Neuronal stem cell (in vitro differentiated cells): Measurements from ENCODE around the gene CARMIL1.

Experiments used
- DNase-seq: peaks from one replicate; pipeline ENCODE4 v3.0.0-alpha.2; 2013; ENCODE audit warnings: low spot score
- H2AFZ ChIP-seq: one replicate; pipeline ENCODE4 v1.6.1; 2013; ENCODE audit warnings: mild to moderate bottlenecking, low read length, inconsistent platforms
- H2AK5ac ChIP-seq: 2 replicates; pipeline ENCODE4 v1.6.1; 2013; ENCODE audit warnings: low read depth, mild to moderate bottlenecking, inconsistent platforms, low read length, moderate library complexity, mixed read lengths
- H2BK120ac ChIP-seq: 2 replicates; pipeline ENCODE4 v1.6.1; 2013; ENCODE audit warnings: low read depth, mild to moderate bottlenecking, inconsistent platforms, low read length, moderate library complexity, mixed read lengths
- H2BK12ac ChIP-seq: one replicate; pipeline ENCODE4 v1.6.1; 2013; ENCODE audit warnings: low read length, inconsistent platforms
- H2BK15ac ChIP-seq: 2 replicates; pipeline ENCODE4 v1.6.1; 2013; ENCODE audit warnings: mild to moderate bottlenecking, low read length, inconsistent platforms, mixed read lengths
- H2BK5ac ChIP-seq: one replicate; pipeline ENCODE4 v1.6.1; 2013; ENCODE audit warnings: inconsistent platforms, mild to moderate bottlenecking, low read length, moderate library complexity
- H3K14ac ChIP-seq: one replicate; pipeline ENCODE4 v1.6.1; 2013; ENCODE audit warnings: low read length, inconsistent platforms
- H3K18ac ChIP-seq: 2 replicates; pipeline ENCODE4 v1.6.1; 2013; ENCODE audit warnings: low read length, inconsistent platforms
- H3K23ac ChIP-seq: 2 replicates; pipeline ENCODE4 v1.6.1; 2013; ENCODE audit warnings: low read depth, mild to moderate bottlenecking, mixed read lengths, low read length, inconsistent platforms; ENCODE audit not compliant: poor library complexity
- H3K27ac ChIP-seq: replicated peaks from 3 replicates; pipeline ENCODE4 v1.5.1; 2013; ENCODE audit warnings: low read length, inconsistent platforms
- H3K27me3 ChIP-seq, 3 experiments: 2 replicates each; pipeline ENCODE4 v1.6.1; 2013; ENCODE audit warnings: low read length in 3 of 3, mild to moderate bottlenecking in 2 of 3, inconsistent platforms in 1 of 3, low read depth in 1 of 3, mixed read lengths in 1 of 3, moderate library complexity in 1 of 3; ENCODE audit not compliant: control insufficient read depth in 3 of 3, insufficient read depth in 3 of 3
- H3K36me3 ChIP-seq, 2 donors: replicated peaks in 1 of 2; 2 replicates each; pipeline ENCODE4 v1.6.1; 2013; ENCODE audit warnings: low read length in 2 of 2; ENCODE audit not compliant: control insufficient read depth in 2 of 2, insufficient read depth in 2 of 2
- H3K4ac ChIP-seq: 2 replicates; pipeline ENCODE4 v1.6.1; 2013; ENCODE audit warnings: inconsistent platforms, mild to moderate bottlenecking, low read length, moderate library complexity
- H3K4me1 ChIP-seq, 2 donors: 1 replicate in 1 of 2; 2 replicates in 1 of 2; pipeline ENCODE4 v1.6.1; 2013; ENCODE audit warnings: low read length in 2 of 2, low read depth in 1 of 2; ENCODE audit not compliant: control insufficient read depth in 2 of 2, insufficient read depth in 1 of 2
- H3K4me2 ChIP-seq: one replicate; pipeline ENCODE4 v1.6.1; 2013; ENCODE audit warnings: mild to moderate bottlenecking, low read length, inconsistent platforms; ENCODE audit not compliant: insufficient read depth, poor library complexity, severe bottlenecking
- H3K4me3 ChIP-seq, 2 donors: 2 replicates each; pipeline ENCODE4 v1.5.1; 2013; ENCODE audit warnings: low read length in 2 of 2, mild to moderate bottlenecking in 2 of 2, inconsistent platforms in 1 of 2, moderate library complexity in 1 of 2
- H3K79me1 ChIP-seq: one replicate; pipeline ENCODE4 v1.6.1; 2013; ENCODE audit warnings: low read depth, mild to moderate bottlenecking, inconsistent platforms, low read length, moderate library complexity
- H3K9ac ChIP-seq: one replicate; pipeline ENCODE4 v1.6.1; 2013; ENCODE audit warnings: mild to moderate bottlenecking, low read depth, low read length, inconsistent platforms; ENCODE audit not compliant: poor library complexity
- H3K9me3 ChIP-seq, 2 donors: replicated peaks in 1 of 2; 2 replicates each; pipeline versions ENCODE3 to v1.6.1; 2013; ENCODE audit warnings: low read length in 2 of 2, mild to moderate bottlenecking in 2 of 2, inconsistent platforms in 1 of 2, low read depth in 1 of 2, mixed read lengths in 1 of 2, moderate library complexity in 1 of 2; ENCODE audit not compliant: control insufficient read depth in 2 of 2, insufficient read depth in 1 of 2
- H4K8ac ChIP-seq: one replicate; pipeline ENCODE4 v1.6.1; 2013; ENCODE audit warnings: low read depth, mild to moderate bottlenecking, inconsistent platforms, low read length, moderate library complexity
- H4K91ac ChIP-seq: one replicate; pipeline ENCODE4 v1.6.1; 2013; ENCODE audit warnings: low read length, low read depth, mild to moderate bottlenecking, inconsistent platforms; ENCODE audit not compliant: poor library complexity
- WGBS, 2 donors: extraction: QIAGEN DNeasy Blood & Tissue Kit; methylation state at CpG; one replicate each; pipeline ENCODE4 v1.1.7; 2013; ENCODE audit warnings: missing lambda C conversion rate in 2 of 2, mixed read lengths in 1 of 2; ENCODE audit not compliant: insufficient read length in 2 of 2, insufficient replicate concordance in 1 of 2; ENCODE audit errors: extremely low coverage in 2 of 2; 5-methylcytosine and 5-hydroxymethylcytosine counted together

The CARMIL1 gene

GRCh38 chr6:25384967-25385366 is 105.8 kb downstream of the CARMIL1 start:
- no peak overlapping the region for H2BK12ac ChIP-seq
- no peaks in the 10 kb centered on the region for H3K79me1 ChIP-seq
- H3K9me3 ChIP-seq = no peaks in the 10 kb centered on the region
- no peak overlapping the region for H3K4me2 ChIP-seq
- H3K4ac ChIP-seq = no peak overlapping the region
- no peak for DNase-seq
- H3K27ac ChIP-seq = no peak overlapping the region
- H3K36me3 ChIP-seq = no peaks in the 10 kb centered on the region
- no peak overlapping the region for H3K9ac ChIP-seq
- no peak overlapping the region for H2BK5ac ChIP-seq
- no peak overlapping the region for H3K14ac ChIP-seq
- no peak overlapping the region for H2BK120ac ChIP-seq
- H3K23ac ChIP-seq = no peak overlapping the region
- no peak overlapping the region for H3K18ac ChIP-seq
- no peak overlapping the region for H2BK15ac ChIP-seq
- H3K4me1 ChIP-seq = no peaks in the 10 kb centered on the region
- H2AFZ ChIP-seq = no peak overlapping the region
- H3K27me3 ChIP-seq = no peaks in the 10 kb centered on the region
- no peak overlapping the region for H3K4me3 ChIP-seq
- WGBS, 2 donors = no CpG with 5 or more reads among the region's 5 CpGs
- H4K8ac ChIP-seq = no peak overlapping the region
- H2AK5ac ChIP-seq = no peak overlapping the region
- H4K91ac ChIP-seq = no peak overlapping the region

DNA sequence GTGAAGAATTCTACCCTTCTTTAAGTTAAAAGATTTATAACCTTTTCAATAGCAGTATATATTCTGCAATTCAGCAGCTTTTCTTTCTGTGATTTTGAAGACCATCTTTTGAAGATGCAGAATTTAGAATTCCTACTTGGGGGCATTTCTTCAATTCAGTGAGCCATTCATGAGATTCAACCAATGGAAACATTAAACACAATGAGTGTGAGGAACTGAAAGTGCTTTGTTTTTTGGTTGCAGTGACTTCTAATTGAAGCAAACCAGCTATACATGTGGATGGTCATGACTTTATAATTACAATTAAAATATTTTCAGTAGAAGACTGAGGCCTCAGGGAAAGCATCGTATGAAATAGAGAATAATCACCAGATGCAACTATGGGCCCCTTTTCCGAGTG is 108.3 kb downstream of the CARMIL1 start:
- no peaks in the 10 kb centered on the region for H3K79me1 ChIP-seq
- H2BK12ac ChIP-seq = no peak overlapping the region
- no peak overlapping the region for H3K4me3 ChIP-seq
- H3K9ac ChIP-seq = no peak overlapping the region
- no peak overlapping the region for H3K27ac ChIP-seq
- H2BK120ac ChIP-seq = no peak overlapping the region
- H3K36me3 ChIP-seq = no peaks in the 10 kb centered on the region
- H3K27me3 ChIP-seq = no peaks in the 10 kb centered on the region
- H3K4ac ChIP-seq = no peak overlapping the region
- no CpG with 5 or more reads among the region's 2 CpGs for WGBS, 2 donors
- DNase-seq = no peak
- no peak overlapping the region for H3K14ac ChIP-seq
- no peaks in the 10 kb centered on the region for H3K4me1 ChIP-seq
- H4K8ac ChIP-seq = no peak overlapping the region
- no peaks in the 10 kb centered on the region for H3K9me3 ChIP-seq
- no peak overlapping the region for H2BK15ac ChIP-seq
- no peak overlapping the region for H3K18ac ChIP-seq
- no peak overlapping the region for H3K4me2 ChIP-seq
- no peak overlapping the region for H3K23ac ChIP-seq
- no peak overlapping the region for H4K91ac ChIP-seq
- H2AFZ ChIP-seq = no peak overlapping the region
- no peak overlapping the region for H2BK5ac ChIP-seq
- H2AK5ac ChIP-seq = no peak overlapping the region

DNA sequence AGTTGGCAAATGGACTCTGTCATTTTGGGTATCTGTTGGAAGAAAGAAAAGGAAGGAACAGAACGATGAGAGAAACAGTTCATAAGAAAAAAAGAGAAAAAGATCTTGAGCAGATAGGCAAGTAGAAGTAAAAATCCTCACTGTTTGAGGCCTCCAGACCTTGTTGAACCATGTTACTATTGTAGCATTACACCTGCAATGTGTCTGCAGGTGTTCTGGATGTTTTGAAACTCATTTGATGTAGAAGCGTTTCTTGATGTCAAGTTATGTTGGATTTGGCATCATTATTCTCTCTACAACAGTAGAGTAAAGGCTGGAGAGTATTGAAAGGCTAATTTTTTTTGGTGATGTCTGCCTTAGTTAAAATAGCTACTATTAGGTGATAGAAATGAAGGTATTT is 108.7 kb downstream of the CARMIL1 start:
- Histone ChIP-seq H2BK5ac (no peak overlapping the region), H3K4me2 (no peak overlapping the region), H2AK5ac (no peak overlapping the region), H2BK120ac (no peak overlapping the region), H3K23ac (no peak overlapping the region), H4K91ac (no peak overlapping the region), H3K36me3 (no peaks in the 10 kb centered on the region), H3K9ac (no peak overlapping the region), H2BK12ac (no peak overlapping the region), H3K4me3 (no peak overlapping the region), H3K27ac (no peak overlapping the region), H3K27me3 (no peaks in the 10 kb centered on the region), H3K4ac (no peak overlapping the region), H3K14ac (no peak overlapping the region), H3K18ac (no peak overlapping the region), H3K4me1 (no peaks in the 10 kb centered on the region), H4K8ac (no peak overlapping the region), H2AFZ (no peak overlapping the region), H3K79me1 (no peaks in the 10 kb centered on the region), H2BK15ac (no peak overlapping the region), H3K9me3 (no peaks in the 10 kb centered on the region)
- no CpG with 5 or more reads among the region's 2 CpGs for WGBS, 2 donors
- no peak for DNase-seq

GRCh38 chr6:25388776-25389175 is 109.6 kb downstream of the CARMIL1 start:
- Histone ChIP-seq H3K27ac (no peak overlapping the region), H3K9me3 (no peaks in the 10 kb centered on the region), H2BK15ac (no peak overlapping the region), H3K4me3 (no peak overlapping the region), H2AFZ (no peak overlapping the region), H2BK5ac (no peak overlapping the region), H3K4me1 (no peaks in the 10 kb centered on the region), H3K27me3 (no peaks in the 10 kb centered on the region), H3K23ac (no peak overlapping the region), H3K4ac (no peak overlapping the region), H3K18ac (no peak overlapping the region), H4K91ac (no peak overlapping the region), H3K4me2 (no peak overlapping the region), H2BK12ac (no peak overlapping the region), H3K79me1 (no peaks in the 10 kb centered on the region), H2BK120ac (no peak overlapping the region), H2AK5ac (no peak overlapping the region), H4K8ac (no peak overlapping the region), H3K14ac (no peak overlapping the region), H3K36me3 (no peaks in the 10 kb centered on the region), H3K9ac (no peak overlapping the region)
- no peak for DNase-seq
- WGBS, 2 donors = no CpG with 5 or more reads among the region's 3 CpGs
